GM23338 (cell line): ENCODE data around the gene TRNP1. TPM values are rescaled to one million over a fixed set of nuclear protein-coding genes. Genes with fewer than 3 reads are reported as not detected.

Source experiments
- ATAC-seq: fragments of 200-7000 bp; cut with Tn5 transposase; 3 replicates; pipeline ENCODE4 v1.9.1; 2020
- DNase-seq: peaks from one replicate; pipeline ENCODE4 v3.0.0-alpha.2; 2015; ENCODE audit warnings: low spot score
- H2AFZ ChIP-seq: fragments of 200-600 bp; sonication (generic); 2 replicates; pipeline ENCODE4 v1.8.0; 2016; ENCODE audit warnings: antibody characterized with exemption, mild to moderate bottlenecking, moderate library complexity
- H3F3A ChIP-seq: fragments of 200-600 bp; sonication (generic); replicated peaks from 2 replicates; pipeline ENCODE4 v1.8.0; 2017; ENCODE audit warnings: antibody characterized with exemption, mixed run types, low read depth
- H3K27ac ChIP-seq: fragments of 200-600 bp; sonication (generic); 2 replicates; pipeline ENCODE4 v1.6.1; 2016; ENCODE audit warnings: low read depth
- H3K27me3 ChIP-seq: fragments of 200-600 bp; sonication (generic); 2 replicates; pipeline ENCODE4 v1.8.0; 2016; ENCODE audit warnings: mild to moderate bottlenecking, mixed run types, moderate library complexity; ENCODE audit not compliant: insufficient read depth
- H3K36me3 ChIP-seq: fragments of 200-600 bp; sonication (generic); 2 replicates; pipeline ENCODE4 v1.8.0; 2016; ENCODE audit warnings: mild to moderate bottlenecking; ENCODE audit not compliant: insufficient read depth
- H3K4me1 ChIP-seq: fragments of 200-600 bp; sonication (generic); 2 replicates; pipeline ENCODE4 v1.8.0; 2016; ENCODE audit warnings: mild to moderate bottlenecking, moderate library complexity; ENCODE audit not compliant: insufficient read depth
- H3K4me2 ChIP-seq: fragments of 200-600 bp; sonication (generic); 2 replicates; pipeline ENCODE4 v1.7.1; 2017; ENCODE audit warnings: mixed run types
- H3K4me3 ChIP-seq: fragments of 200-600 bp; sonication (generic); 2 replicates; pipeline ENCODE4 v1.6.1; 2016; ENCODE audit warnings: mixed run types
- H3K79me2 ChIP-seq: fragments of 200-600 bp; sonication (generic); replicated peaks from 2 replicates; pipeline ENCODE4 v1.8.0; 2017; ENCODE audit warnings: mild to moderate bottlenecking; ENCODE audit not compliant: insufficient read depth
- H3K9me2 ChIP-seq: fragments of 200-600 bp; sonication (generic); 2 replicates; pipeline ENCODE4 v1.8.0; 2017; ENCODE audit not compliant: insufficient read depth
- H4K20me1 ChIP-seq: fragments of 200-600 bp; sonication (generic); replicated peaks from 2 replicates; pipeline ENCODE4 v1.8.0; 2017; ENCODE audit warnings: mild to moderate bottlenecking; ENCODE audit not compliant: insufficient read depth
- H3K27ac Mint-ChIP-seq: 2 replicates; pipeline ENCODE4 v1.8.0; 2020; ENCODE audit warnings: inconsistent platforms, mild to moderate bottlenecking, moderate library complexity, mixed read lengths
- H3K27me3 Mint-ChIP-seq: 3 replicates; pipeline ENCODE4 v1.8.0; 2022; ENCODE audit warnings: low read depth, mild to moderate bottlenecking, moderate library complexity, mixed read lengths, inconsistent platforms; ENCODE audit not compliant: insufficient read depth, poor library complexity
- H3K36me3 Mint-ChIP-seq: 3 replicates; pipeline ENCODE4 v1.8.0; 2021; ENCODE audit warnings: low read depth, mild to moderate bottlenecking, inconsistent platforms, moderate library complexity, mixed read lengths
- H3K4me1 Mint-ChIP-seq: 3 replicates; pipeline ENCODE4 v1.8.0; 2020; ENCODE audit warnings: mild to moderate bottlenecking, inconsistent platforms, mixed read lengths
- H3K4me3 Mint-ChIP-seq: 3 replicates; pipeline ENCODE4 v1.8.0; 2021; ENCODE audit warnings: moderate library complexity, mild to moderate bottlenecking, inconsistent platforms, mixed read lengths
- H3K9me3 Mint-ChIP-seq: 3 replicates; pipeline ENCODE4 v1.8.0; 2020; ENCODE audit warnings: moderate library complexity, mild to moderate bottlenecking, inconsistent platforms, mixed read lengths
- CREB1 ChIP-seq: fragments of 250-450 bp; sonication (Bioruptor Pico); IDR thresholded peaks from 2 replicates; pipeline ENCODE4 v1.5.0; 2020; ENCODE audit warnings: low read depth, mild to moderate bottlenecking, moderate library complexity
- EZH2phosphoT487 ChIP-seq: fragments of 200-600 bp; sonication (generic); IDR thresholded peaks from one replicate; pipeline ENCODE4 v1.8.1; 2018; ENCODE audit warnings: antibody characterized with exemption; ENCODE audit not compliant: unreplicated experiment
- NANOG ChIP-seq: IDR thresholded peaks from 2 replicates; pipeline ENCODE4 v1.6.1; 2016; ENCODE audit warnings: antibody characterized with exemption, borderline replicate concordance
- POLR2AphosphoS5 ChIP-seq: IDR thresholded peaks from 2 replicates; pipeline ENCODE4 v1.6.1; 2016; ENCODE audit warnings: antibody characterized with exemption, low read depth
- polyA plus RNA-seq: library from polyadenylated mRNA; unstranded; fragments of >200 nt; fragmentation: Nextera tagmentation; extraction: Ambion mirVana; gene quantifications from 2 replicates; pipeline ENCODE4 v1.2.1, GENCODE V29; 2016
- total RNA-seq: library from RNA; depleted of rRNA; stranded (reverse); fragments of >200 nt; shearing (Covaris generic); gene quantifications from 2 replicates; pipeline ENCODE4 v1.2.3, GENCODE V29; 2014
- TF ChIP-seq, protein P1 (sequence below): IDR thresholded peaks from one replicate; pipeline ENCODE4 v1.6.1; 2018; ENCODE audit warnings: antibody characterized with exemption; ENCODE audit not compliant: unreplicated experiment
- TF ChIP-seq, protein P2 (sequence below), 2 experiments: fragments of 200-600 bp in 1 of 2; sonication (generic) in 1 of 2; conservative IDR thresholded peaks; 2 replicates each; pipeline versions ENCODE4 v1.5.1 to v1.6.1; 2016 to 2017; ENCODE audit warnings: antibody characterized with exemption in 2 of 2, low read depth in 2 of 2, mild to moderate bottlenecking in 2 of 2, moderate library complexity in 1 of 2

TRNP1 gene
- total and polyA plus RNA-seq, 2 experiments from 2014 or later = 21.2 to 54.3 TPM

DNA sequence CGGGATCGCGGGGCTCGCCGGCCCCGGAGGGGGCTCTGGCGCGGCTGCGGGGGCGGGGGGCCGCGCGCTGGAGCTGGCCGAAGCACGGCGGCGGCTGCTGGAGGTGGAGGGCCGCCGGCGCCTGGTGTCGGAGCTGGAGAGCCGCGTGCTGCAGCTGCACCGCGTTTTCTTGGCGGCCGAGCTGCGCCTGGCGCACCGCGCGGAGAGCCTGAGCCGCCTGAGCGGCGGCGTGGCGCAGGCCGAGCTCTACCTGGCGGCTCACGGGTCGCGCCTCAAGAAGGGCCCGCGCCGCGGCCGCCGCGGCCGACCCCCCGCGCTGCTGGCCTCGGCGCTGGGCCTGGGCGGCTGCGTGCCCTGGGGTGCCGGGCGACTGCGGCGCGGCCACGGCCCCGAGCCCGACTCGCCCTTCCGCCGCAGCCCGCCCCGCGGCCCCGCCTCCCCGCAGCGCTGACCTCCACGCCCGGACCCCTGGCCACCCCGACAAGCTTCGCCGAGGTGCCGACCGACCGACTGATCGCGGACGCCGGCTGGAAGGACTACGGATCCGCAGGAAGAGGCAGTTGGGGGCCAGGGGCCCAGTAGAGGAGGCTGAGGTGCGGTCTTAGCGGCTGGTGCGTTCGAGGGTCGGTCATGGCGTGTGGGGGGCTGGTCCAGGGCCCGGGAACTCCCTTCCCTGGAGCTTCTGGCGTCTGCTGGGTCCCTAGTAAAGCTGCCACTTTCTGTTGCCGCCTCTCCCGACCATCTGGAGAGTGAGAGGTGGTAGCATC, 711 bp downstream of the TRNP1 start:
- Histone ChIP-seq H3K27ac (no peak overlapping the region), H3K27me3 (no peaks in the 10 kb centered on the region), H3F3A (peaks cover 38% of the 10 kb centered on the region), H3K4me1 (peaks cover 49% of the 10 kb centered on the region), H4K20me1 (peaks cover 20% of the 10 kb centered on the region), H3K79me2 (peaks cover 47% of the 10 kb centered on the region), H3K36me3 (peaks cover 10% of the 10 kb centered on the region; the same call in 1 of the 2 replicates), H2AFZ (no peak overlapping the region), H3K4me3 (peak overlapping the region; percentile 94), H3K9me2 (no peaks in the 10 kb centered on the region), H3K4me2 (peak overlapping the region; percentile 99)
- H3K4me3 Mint-ChIP-seq = peak overlapping the region; percentile 89
- ATAC-seq = no peak
- peaks cover 49% of the 10 kb centered on the region for H3K27me3 Mint-ChIP-seq
- H3K27ac Mint-ChIP-seq = no peak overlapping the region
- TF ChIP-seq POLR2AphosphoS5 (0 out of 2 replicates have a peak, but pooled peaks have one; percentile 16), NANOG (no peak), EZH2phosphoT487 (no peak), CREB1 (CRISPR knock-in tag) (no peak)
- TF ChIP-seq, protein P1, sequence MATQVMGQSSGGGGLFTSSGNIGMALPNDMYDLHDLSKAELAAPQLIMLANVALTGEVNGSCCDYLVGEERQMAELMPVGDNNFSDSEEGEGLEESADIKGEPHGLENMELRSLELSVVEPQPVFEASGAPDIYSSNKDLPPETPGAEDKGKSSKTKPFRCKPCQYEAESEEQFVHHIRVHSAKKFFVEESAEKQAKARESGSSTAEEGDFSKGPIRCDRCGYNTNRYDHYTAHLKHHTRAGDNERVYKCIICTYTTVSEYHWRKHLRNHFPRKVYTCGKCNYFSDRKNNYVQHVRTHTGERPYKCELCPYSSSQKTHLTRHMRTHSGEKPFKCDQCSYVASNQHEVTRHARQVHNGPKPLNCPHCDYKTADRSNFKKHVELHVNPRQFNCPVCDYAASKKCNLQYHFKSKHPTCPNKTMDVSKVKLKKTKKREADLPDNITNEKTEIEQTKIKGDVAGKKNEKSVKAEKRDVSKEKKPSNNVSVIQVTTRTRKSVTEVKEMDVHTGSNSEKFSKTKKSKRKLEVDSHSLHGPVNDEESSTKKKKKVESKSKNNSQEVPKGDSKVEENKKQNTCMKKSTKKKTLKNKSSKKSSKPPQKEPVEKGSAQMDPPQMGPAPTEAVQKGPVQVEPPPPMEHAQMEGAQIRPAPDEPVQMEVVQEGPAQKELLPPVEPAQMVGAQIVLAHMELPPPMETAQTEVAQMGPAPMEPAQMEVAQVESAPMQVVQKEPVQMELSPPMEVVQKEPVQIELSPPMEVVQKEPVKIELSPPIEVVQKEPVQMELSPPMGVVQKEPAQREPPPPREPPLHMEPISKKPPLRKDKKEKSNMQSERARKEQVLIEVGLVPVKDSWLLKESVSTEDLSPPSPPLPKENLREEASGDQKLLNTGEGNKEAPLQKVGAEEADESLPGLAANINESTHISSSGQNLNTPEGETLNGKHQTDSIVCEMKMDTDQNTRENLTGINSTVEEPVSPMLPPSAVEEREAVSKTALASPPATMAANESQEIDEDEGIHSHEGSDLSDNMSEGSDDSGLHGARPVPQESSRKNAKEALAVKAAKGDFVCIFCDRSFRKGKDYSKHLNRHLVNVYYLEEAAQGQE = no peak
- peaks cover 54% of the 10 kb centered on the region for H3K4me1 Mint-ChIP-seq
- DNase-seq = peak; percentile 35
- H3K9me3 Mint-ChIP-seq = peaks cover 3% of the 10 kb centered on the region; the same call in 1 of the 3 replicates
- peaks cover 36% of the 10 kb centered on the region for H3K36me3 Mint-ChIP-seq

DNA sequence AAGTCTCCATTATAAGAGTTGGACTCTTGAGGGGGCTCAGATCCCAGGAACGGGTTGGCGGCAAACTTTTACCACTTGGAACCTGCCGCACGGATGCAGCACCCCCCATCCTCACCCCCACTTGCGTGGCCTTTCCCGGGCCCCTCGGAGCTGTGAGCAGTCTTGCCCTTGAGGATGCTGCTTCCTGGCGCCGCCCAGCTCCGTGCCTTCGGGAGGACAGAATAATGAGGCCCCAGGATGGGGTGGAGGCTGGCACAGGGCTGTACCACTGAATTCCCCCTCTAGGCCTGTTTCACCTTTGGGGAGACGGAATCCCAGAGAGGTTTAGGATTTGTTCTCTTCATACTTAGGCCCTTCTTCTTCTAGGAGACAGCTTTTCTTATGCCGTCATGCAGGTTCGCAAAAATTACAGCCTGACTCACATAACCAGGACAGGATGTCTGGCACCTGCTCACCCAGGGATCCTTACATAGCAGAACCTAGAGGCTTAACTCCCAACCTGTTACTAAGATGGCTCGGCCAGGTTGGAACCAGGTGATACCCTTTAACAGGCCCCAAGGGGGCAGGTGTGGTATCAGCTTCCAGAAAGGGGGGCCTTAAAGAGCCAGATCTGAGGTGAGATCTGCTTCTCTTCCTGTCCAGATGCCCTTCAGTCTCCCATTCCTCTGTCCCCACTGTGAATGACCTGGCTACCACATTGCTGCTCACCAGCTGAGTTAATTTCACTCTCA, 1.5 kb downstream of the TRNP1 start:
- H3K9me3 Mint-ChIP-seq = peaks cover 3% of the 10 kb centered on the region; the same call in 1 of the 3 replicates
- Histone ChIP-seq H3K4me1 (peaks cover 53% of the 10 kb centered on the region), H3K27ac (peak overlapping the region; percentile 79; the same call in 1 of the 2 replicates), H3K79me2 (peaks cover 47% of the 10 kb centered on the region), H4K20me1 (peaks cover 20% of the 10 kb centered on the region), H3F3A (peaks cover 38% of the 10 kb centered on the region), H3K4me3 (peak overlapping the region; percentile 94), H3K9me2 (no peaks in the 10 kb centered on the region), H2AFZ (no peak overlapping the region), H3K27me3 (no peaks in the 10 kb centered on the region), H3K36me3 (peaks cover 10% of the 10 kb centered on the region; the same call in 1 of the 2 replicates), H3K4me2 (peak overlapping the region; percentile 99)
- ATAC-seq (peak; percentile 0; the same call in 1 of the 3 replicates), DNase-seq (peak; percentile 78)
- H3K4me1 Mint-ChIP-seq = peaks cover 59% of the 10 kb centered on the region
- H3K27me3 Mint-ChIP-seq = peaks cover 53% of the 10 kb centered on the region
- TF ChIP-seq, protein P2, sequence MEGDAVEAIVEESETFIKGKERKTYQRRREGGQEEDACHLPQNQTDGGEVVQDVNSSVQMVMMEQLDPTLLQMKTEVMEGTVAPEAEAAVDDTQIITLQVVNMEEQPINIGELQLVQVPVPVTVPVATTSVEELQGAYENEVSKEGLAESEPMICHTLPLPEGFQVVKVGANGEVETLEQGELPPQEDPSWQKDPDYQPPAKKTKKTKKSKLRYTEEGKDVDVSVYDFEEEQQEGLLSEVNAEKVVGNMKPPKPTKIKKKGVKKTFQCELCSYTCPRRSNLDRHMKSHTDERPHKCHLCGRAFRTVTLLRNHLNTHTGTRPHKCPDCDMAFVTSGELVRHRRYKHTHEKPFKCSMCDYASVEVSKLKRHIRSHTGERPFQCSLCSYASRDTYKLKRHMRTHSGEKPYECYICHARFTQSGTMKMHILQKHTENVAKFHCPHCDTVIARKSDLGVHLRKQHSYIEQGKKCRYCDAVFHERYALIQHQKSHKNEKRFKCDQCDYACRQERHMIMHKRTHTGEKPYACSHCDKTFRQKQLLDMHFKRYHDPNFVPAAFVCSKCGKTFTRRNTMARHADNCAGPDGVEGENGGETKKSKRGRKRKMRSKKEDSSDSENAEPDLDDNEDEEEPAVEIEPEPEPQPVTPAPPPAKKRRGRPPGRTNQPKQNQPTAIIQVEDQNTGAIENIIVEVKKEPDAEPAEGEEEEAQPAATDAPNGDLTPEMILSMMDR (conservative IDR thresholded peaks at IDR 0.05; ENCODE audit: low read depth in 2 of 2) = peak; percentile 6 to 40; a peak in 2 of 4 replicates
- no peak; the same call in 1 of the 2 replicates for TF ChIP-seq POLR2AphosphoS5
- H3K27ac Mint-ChIP-seq = 0 out of 2 replicates have a peak overlapping the region, but pooled peaks have one; percentile 21
- H3K4me3 Mint-ChIP-seq = peak overlapping the region; percentile 89
- peaks cover 39% of the 10 kb centered on the region for H3K36me3 Mint-ChIP-seq
